ENCODE data around the gene PRICKLE1. TPM values are rescaled to one million over a fixed set of nuclear protein-coding genes. Genes with fewer than 3 reads are reported as not detected.

The PRICKLE1 gene
- total RNA-seq, 4 donors from 2014 or later = 0.19 to 8.0 (median 2.7) TPM

DNA sequence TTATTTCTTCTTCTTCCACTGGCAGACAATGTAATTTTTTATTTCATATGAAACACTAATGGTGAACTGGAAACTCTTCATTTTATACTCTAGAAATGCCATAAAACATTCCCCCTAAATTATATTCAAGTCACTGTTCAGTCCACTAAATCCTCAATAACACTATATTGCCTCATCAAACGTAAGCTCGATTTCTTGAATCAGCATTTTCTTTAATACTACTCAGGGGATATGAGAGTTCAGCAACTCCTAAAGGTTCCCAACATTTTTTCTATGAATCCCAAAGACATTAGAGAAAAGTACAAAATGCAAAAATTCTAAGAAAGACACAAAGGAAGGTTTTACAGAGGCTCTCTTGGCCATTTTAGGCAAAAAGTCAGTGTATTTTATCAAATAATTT, 59.3 kb downstream of the PRICKLE1 start:
- intact Hi-C loops (cut with DNase I) = no loop called here
- Histone ChIP-seq H3K27ac (no peak overlapping the region), H3K27me3 (no peaks in the 10 kb centered on the region), H3K4me3 (no peak overlapping the region), H3K9me3 (no peaks in the 10 kb centered on the region), H3K36me3 (no peaks in the 10 kb centered on the region), H3K4me1 (no peaks in the 10 kb centered on the region)
- 91 to 92% methylated on average over 2 of the region's 2 CpGs for WGBS, 2 donors
- no peak for DNase-seq
- TF ChIP-seq, protein P1, sequence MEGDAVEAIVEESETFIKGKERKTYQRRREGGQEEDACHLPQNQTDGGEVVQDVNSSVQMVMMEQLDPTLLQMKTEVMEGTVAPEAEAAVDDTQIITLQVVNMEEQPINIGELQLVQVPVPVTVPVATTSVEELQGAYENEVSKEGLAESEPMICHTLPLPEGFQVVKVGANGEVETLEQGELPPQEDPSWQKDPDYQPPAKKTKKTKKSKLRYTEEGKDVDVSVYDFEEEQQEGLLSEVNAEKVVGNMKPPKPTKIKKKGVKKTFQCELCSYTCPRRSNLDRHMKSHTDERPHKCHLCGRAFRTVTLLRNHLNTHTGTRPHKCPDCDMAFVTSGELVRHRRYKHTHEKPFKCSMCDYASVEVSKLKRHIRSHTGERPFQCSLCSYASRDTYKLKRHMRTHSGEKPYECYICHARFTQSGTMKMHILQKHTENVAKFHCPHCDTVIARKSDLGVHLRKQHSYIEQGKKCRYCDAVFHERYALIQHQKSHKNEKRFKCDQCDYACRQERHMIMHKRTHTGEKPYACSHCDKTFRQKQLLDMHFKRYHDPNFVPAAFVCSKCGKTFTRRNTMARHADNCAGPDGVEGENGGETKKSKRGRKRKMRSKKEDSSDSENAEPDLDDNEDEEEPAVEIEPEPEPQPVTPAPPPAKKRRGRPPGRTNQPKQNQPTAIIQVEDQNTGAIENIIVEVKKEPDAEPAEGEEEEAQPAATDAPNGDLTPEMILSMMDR (IDR thresholded peaks at IDR 0.05) = no peak
- no peak for TF ChIP-seq POLR2A (IDR thresholded peaks at IDR 0.05)

GRCh38 chr12:42525444-42525843, 64.1 kb downstream of the PRICKLE1 start:
- Histone ChIP-seq H3K36me3 (no peaks in the 10 kb centered on the region), H3K4me3 (no peak overlapping the region), H3K27me3 (no peaks in the 10 kb centered on the region), H3K9me3 (no peaks in the 10 kb centered on the region), H3K27ac (no peak overlapping the region), H3K4me1 (no peaks in the 10 kb centered on the region)
- no peak for DNase-seq
- intact Hi-C loops (cut with DNase I) = no loop called here
- TF ChIP-seq, protein P1 (IDR thresholded peaks at IDR 0.05) = no peak
- TF ChIP-seq POLR2A (IDR thresholded peaks at IDR 0.05) = no peak
- WGBS, 2 donors = 85 to 86% methylated on average over 1 of the region's 1 CpG

DNA sequence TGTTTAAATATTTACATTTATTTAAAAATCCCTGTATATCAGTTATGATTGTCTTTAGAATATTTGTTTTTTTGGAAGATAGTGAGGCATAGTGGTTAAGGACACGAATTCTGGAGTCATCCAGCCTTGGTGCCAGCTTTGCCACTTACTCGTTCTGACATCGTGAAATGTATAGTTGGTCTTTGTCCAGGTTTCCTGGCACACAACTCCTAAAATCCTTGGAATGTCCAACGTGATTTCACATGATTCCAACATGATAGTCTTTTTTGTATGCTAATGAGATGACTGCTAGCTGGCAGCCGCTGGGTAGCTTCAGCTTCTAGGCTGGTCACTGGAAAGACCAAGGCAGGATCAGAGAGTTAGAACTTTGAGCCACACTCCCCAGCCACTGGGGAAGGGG, 64.8 kb downstream of the PRICKLE1 start:
- no peak overlapping the region for H3K27ac ChIP-seq
- DNase-seq = no peak
- H3K27me3 ChIP-seq = no peaks in the 10 kb centered on the region
- WGBS, 2 donors = 51 to 62% methylated on average over 4 to 5 of the region's 5 CpGs
- H3K4me1 ChIP-seq = no peaks in the 10 kb centered on the region
- H3K4me3 ChIP-seq = no peak overlapping the region
- no peak for TF ChIP-seq POLR2A (IDR thresholded peaks at IDR 0.05)
- TF ChIP-seq, protein P1 (IDR thresholded peaks at IDR 0.05) = no peak
- no peaks in the 10 kb centered on the region for H3K9me3 ChIP-seq
- intact Hi-C loops (cut with DNase I) = no loop called here
- H3K36me3 ChIP-seq = no peaks in the 10 kb centered on the region

DNA sequence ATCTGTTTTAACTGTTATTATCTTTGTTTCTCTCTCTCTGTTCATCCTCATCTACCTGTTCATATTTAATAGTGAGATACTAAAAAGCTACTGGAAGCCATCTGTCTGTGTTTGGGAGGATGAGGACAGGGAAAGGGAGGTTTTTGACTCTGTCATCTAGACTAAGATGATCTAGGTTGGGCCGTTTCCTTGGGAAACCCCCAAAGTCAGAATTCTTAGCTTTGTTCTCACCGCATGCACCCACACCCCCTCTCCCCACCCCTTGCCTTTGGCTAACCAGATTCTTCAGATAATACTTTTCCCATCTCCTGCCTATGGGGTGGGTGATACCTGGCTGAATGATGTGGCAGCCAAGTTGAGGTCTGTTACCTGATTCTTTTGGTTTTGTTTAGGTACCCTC, 73.0 kb downstream of the PRICKLE1 start:
- Histone ChIP-seq H3K9me3 (no peaks in the 10 kb centered on the region), H3K27ac (no peak overlapping the region), H3K4me1 (no peaks in the 10 kb centered on the region), H3K36me3 (no peaks in the 10 kb centered on the region), H3K4me3 (no peak overlapping the region), H3K27me3 (no peaks in the 10 kb centered on the region)
- no peak for TF ChIP-seq POLR2A (IDR thresholded peaks at IDR 0.05)
- TF ChIP-seq, protein P1 (IDR thresholded peaks at IDR 0.05) = no peak
- intact Hi-C loops (cut with DNase I) = no loop called here
- WGBS, 2 donors = 34 to 49% methylated on average over 2 of the region's 2 CpGs
- DNase-seq = no peak

- no peaks in the 10 kb centered on the region for H3K4me1 ChIP-seq
- TF ChIP-seq, protein P1 (IDR thresholded peaks at IDR 0.05) = no peak
- H3K27ac ChIP-seq = no peak overlapping the region
- DNase-seq = no peak
- 61 to 83% methylated on average over 1 of the region's 1 CpG for WGBS, 2 donors
- no peaks in the 10 kb centered on the region for H3K36me3 ChIP-seq
- no peaks in the 10 kb centered on the region for H3K9me3 ChIP-seq
- intact Hi-C loops (cut with DNase I) = no loop called here
- no peak overlapping the region for H3K4me3 ChIP-seq
- H3K27me3 ChIP-seq = no peaks in the 10 kb centered on the region
These were observed 77.9 kb downstream of the PRICKLE1 start for GRCh38 chr12:42511656-42512055.
